Measurements from ENCODE around the gene FAM83E.
A peak's percentile ranks its signal among the peaks of the same experiment; 100 is the strongest.

Gene FAM83E

DNA sequence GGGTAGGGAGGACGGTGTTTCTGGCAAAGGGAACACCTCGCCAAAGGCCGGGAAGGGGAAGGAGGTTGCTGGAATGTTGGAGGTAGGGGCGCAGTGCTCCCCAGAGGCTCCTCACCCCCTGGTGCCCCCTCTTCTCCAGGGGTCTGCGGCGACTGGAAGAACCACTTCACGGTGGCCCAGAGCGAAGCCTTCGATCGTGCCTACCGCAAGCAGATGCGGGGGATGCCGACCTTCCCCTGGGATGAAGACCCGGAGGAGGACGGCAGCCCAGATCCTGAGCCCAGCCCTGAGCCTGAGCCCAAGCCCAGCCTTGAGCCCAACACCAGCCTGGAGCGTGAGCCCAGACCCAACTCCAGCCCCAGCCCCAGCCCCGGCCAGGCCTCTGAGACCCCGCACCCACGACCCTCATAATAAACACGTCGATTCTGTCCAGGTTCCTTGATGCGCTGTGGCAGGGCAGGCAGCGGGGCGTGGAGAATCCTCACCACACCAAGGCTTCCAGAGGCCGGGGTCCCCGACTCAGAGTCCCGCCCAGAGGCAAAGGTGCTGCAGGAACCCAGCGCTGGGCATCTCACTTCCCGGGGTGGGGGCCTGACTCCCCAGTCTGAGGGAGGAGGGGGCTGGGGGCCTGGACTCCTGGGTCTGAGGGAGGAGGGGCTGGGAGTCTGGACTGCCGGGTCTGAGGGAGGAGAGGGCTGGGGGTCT is 15.7 kb downstream of the FAM83E start:
- no peak for DNase-seq (ENCODE audit: low read depth)
- no peak for TF ChIP-seq CTCF (IDR thresholded peaks at IDR 0.05; ENCODE audit: insufficient read depth, low read depth, low read length, missing control alignments)
- no peak overlapping the region for H3K4me3 ChIP-seq (ENCODE audit: low read depth, low read length)

GRCh38 chr19:48596679-48597465 is 18.0 kb downstream of the FAM83E start:
- peak overlapping the region; percentile 32 for H3K4me3 ChIP-seq (ENCODE audit: low read depth, low read length)
- TF ChIP-seq CTCF (IDR thresholded peaks at IDR 0.05; ENCODE audit: insufficient read depth, low read depth, low read length, missing control alignments) = no peak
- DNase-seq (ENCODE audit: low read depth) = peak; percentile 67

DNA sequence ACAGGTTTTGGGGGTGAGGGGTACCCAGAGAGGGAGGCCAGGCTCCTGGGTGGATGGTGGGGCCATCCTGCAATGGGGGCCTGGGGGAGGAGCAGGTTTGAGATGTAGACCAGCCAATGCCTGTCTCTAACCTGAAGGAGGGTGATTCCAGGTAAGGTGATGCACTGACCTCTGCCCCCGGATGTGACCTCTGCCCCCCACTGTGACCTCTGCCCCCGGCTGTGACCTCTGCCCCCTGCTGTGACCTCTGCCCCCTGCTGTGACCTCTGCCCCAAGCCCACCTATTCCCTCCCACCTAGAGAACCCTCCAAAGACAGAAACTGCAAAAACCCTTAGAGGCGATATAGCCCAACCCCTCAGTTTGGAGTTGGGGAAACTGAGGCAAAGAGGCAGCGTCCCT is 18.6 kb downstream of the FAM83E start:
- TF ChIP-seq CTCF (IDR thresholded peaks at IDR 0.05; ENCODE audit: insufficient read depth, low read depth, low read length, missing control alignments) = no peak
- DNase-seq (ENCODE audit: low read depth) = no peak
- no peak overlapping the region for H3K4me3 ChIP-seq (ENCODE audit: low read depth, low read length)

DNA sequence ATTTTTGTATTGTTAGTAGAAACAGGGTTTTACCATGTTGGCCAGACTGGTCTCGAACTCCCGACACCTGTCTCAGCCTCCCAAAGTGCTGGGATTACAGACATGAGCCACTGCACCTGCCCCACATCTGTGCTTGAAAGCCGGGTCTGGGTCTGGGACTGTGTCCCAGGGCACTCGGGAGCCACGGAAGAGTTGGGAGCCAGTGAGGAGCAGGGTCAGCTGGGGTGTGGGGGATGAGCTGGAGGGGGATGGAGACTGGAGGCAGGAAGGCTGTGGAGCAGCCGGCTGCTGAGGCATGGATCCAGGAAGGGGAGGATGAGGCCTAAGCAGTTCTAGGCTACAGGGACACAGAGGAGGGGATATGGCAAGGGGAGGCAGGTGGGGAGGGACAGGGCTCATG is 19.0 kb downstream of the FAM83E start:
- DNase-seq (ENCODE audit: low read depth) = no peak
- no peak overlapping the region for H3K4me3 ChIP-seq (ENCODE audit: low read depth, low read length)
- no peak for TF ChIP-seq CTCF (IDR thresholded peaks at IDR 0.05; ENCODE audit: insufficient read depth, low read depth, low read length, missing control alignments)

GRCh38 chr19:48595171-48595570 is 19.7 kb downstream of the FAM83E start:
- no peak for DNase-seq (ENCODE audit: low read depth)
- H3K4me3 ChIP-seq (ENCODE audit: low read depth, low read length) = no peak overlapping the region
- TF ChIP-seq CTCF (IDR thresholded peaks at IDR 0.05; ENCODE audit: insufficient read depth, low read depth, low read length, missing control alignments) = no peak

DNA sequence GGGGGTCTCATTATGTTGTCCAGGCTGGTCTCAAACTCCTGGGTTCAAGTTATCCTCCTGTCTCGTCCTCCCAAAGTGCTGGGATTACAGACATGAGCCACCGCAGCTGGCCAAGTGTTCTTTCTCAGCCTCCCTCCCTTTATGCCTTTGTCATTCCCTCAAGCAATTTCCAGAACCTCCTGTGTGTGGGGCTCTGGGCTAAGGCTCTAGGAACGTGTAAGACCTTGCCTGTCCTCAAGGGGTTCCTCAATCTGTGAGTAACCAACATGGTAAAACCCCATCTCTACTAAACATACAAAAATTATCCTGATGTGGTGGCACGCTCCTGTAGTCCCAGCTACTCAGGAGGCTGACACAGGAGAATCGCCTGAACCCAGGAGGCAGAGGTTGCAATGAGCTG is 23.9 kb downstream of the FAM83E start:
- TF ChIP-seq CTCF (IDR thresholded peaks at IDR 0.05; ENCODE audit: insufficient read depth, low read depth, low read length, missing control alignments) = no peak
- H3K4me3 ChIP-seq (ENCODE audit: low read depth, low read length) = no peak overlapping the region
- no peak for DNase-seq (ENCODE audit: low read depth)

Measured in GM12865 (cell line).